OCI-LY3 (cell line): ENCODE results near the gene SOX11.

ENCODE experiments used
- EZH2phosphoT487 ChIP-seq: fragments of 200-600 bp; shearing (Covaris generic); IDR thresholded peaks from 2 replicates; pipeline ENCODE4 v1.6.1; 2018; ENCODE audit warnings: antibody characterized with exemption, mixed run types, low read depth
- TF ChIP-seq, protein P1 (sequence below): fragments of 200-600, 300-600 bp; sonication (generic); IDR thresholded peaks from 2 replicates; pipeline ENCODE4 v1.5.1; 2014; ENCODE audit warnings: antibody characterized with exemption, low read length, low read depth

DNA sequence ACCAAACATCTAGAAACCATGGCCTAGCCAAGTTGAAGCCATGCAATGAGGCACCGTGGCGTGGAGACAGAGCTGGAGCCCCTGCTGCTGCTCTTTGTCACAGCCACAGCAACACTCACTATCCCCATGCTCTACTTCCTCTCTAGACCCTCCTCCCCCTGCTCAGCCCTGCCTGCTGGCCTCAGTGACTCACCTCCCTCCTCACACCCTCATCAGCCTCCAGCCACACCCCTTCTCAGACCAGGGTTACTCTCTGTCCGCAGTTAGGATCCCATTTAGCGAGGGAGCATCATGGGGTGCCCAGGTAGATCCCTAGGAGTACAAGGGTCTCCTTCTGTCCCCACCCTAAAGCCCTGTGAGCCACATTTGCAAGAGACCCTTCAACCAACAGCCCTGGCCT lies 25.4 kb upstream of the SOX11 start:
- TF ChIP-seq, protein P1, sequence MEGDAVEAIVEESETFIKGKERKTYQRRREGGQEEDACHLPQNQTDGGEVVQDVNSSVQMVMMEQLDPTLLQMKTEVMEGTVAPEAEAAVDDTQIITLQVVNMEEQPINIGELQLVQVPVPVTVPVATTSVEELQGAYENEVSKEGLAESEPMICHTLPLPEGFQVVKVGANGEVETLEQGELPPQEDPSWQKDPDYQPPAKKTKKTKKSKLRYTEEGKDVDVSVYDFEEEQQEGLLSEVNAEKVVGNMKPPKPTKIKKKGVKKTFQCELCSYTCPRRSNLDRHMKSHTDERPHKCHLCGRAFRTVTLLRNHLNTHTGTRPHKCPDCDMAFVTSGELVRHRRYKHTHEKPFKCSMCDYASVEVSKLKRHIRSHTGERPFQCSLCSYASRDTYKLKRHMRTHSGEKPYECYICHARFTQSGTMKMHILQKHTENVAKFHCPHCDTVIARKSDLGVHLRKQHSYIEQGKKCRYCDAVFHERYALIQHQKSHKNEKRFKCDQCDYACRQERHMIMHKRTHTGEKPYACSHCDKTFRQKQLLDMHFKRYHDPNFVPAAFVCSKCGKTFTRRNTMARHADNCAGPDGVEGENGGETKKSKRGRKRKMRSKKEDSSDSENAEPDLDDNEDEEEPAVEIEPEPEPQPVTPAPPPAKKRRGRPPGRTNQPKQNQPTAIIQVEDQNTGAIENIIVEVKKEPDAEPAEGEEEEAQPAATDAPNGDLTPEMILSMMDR, result no peak
- TF ChIP-seq EZH2phosphoT487, result no peak
